Measurements from ENCODE around the gene SCN4A.
A peak's percentile ranks its signal among the peaks of the same experiment; 100 is the strongest.
"Not testable (repeated sequence)": the region's sequence is repeated elsewhere in the genome, so short reads cannot be mapped to it uniquely, and the experiment has no call there.

The SCN4A gene

DNA sequence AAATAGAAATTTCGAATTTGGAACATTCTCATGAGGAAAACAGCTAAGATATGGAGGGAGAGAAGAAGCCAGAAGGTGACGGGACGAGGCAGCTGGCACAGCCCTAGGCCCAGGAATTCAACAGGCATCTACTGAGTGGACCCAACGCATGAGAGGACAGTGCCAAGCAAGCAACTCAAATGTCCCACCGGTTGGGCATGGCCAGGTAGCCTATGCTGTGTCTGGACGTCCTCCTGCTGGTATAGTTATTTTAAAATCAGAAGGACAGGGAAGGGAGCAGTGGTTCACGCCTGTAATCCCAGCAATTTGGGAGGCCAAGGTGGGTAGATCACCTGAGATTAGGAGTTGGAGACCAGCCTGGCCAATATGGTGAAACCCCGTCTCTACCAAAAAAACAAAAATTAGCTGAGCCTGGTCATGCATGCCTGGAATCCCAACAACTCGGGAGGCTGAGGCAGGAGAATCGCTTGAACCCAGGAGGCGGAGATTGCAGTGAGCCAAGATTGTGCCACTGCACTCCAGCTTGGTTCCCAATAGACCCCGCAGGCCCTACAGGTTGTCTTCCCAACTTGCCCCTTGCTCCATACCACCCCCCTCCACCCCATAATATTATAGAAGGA is 56.0 kb downstream of the SCN4A start:
- Histone ChIP-seq H3K4me3 (replicated peaks; ENCODE audit: low read depth, low read length) (no peak overlapping the region), H3K36me3 (ENCODE audit: control insufficient read depth, insufficient read depth, low read length) (no peaks in the 10 kb centered on the region), H3K27me3 (replicated peaks; ENCODE audit: control insufficient read depth, insufficient read depth, low read length) (no peaks in the 10 kb centered on the region)
- no peak for DNase-seq (ENCODE audit: extremely low read depth, insufficient read length)
- TF ChIP-seq, protein P1, sequence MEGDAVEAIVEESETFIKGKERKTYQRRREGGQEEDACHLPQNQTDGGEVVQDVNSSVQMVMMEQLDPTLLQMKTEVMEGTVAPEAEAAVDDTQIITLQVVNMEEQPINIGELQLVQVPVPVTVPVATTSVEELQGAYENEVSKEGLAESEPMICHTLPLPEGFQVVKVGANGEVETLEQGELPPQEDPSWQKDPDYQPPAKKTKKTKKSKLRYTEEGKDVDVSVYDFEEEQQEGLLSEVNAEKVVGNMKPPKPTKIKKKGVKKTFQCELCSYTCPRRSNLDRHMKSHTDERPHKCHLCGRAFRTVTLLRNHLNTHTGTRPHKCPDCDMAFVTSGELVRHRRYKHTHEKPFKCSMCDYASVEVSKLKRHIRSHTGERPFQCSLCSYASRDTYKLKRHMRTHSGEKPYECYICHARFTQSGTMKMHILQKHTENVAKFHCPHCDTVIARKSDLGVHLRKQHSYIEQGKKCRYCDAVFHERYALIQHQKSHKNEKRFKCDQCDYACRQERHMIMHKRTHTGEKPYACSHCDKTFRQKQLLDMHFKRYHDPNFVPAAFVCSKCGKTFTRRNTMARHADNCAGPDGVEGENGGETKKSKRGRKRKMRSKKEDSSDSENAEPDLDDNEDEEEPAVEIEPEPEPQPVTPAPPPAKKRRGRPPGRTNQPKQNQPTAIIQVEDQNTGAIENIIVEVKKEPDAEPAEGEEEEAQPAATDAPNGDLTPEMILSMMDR (IDR thresholded peaks at IDR 0.05; ENCODE audit: insufficient read depth, low read length, poor library complexity, severe bottlenecking): no peak

DNA sequence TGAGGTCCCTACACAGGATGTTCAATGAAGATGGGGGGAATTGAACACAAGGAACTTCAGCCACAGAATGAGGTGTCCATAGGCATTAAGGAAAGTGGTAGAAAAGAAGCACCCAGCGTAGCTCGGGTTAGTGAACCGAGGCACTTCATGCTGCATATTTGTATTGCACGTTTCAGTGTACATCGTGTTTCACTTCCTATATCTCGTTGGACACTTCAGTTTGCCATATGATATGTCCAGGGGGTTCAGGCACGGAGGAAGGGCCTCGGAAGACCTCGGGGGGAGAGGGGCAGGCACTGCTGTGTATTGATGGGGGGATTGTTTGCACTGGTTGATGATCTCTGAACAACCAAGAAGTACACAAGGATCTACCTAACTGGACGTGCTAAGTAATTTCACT is 57.0 kb downstream of the SCN4A start:
- H3K27me3 ChIP-seq (replicated peaks; ENCODE audit: control insufficient read depth, insufficient read depth, low read length); H3K36me3 ChIP-seq (ENCODE audit: control insufficient read depth, insufficient read depth, low read length): not testable (repeated sequence)

DNA sequence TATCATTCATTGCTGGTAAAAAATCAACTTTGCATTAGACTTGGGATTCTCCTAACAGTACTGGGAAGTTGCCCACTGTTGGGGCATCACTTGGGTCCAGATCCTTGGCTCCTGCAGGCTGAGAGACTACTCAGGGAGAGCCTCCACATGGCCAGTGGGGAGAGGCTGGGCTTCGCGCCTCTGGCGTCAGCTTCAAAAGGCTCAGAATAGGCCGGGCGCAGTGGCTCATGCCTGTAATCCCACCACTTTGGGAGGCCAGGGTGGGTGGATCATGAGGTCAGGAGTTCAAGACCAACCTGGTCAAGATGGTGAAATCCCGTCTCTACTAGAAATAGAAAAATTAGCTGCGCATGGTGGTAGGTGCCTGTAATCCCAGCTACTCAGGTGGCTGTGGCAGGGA is 58.2 kb downstream of the SCN4A start:
- DNase-seq (ENCODE audit: extremely low read depth, insufficient read length): no peak
- no peaks in the 10 kb centered on the region; the same call in 1 of the 2 replicates for H3K27me3 ChIP-seq (replicated peaks; ENCODE audit: control insufficient read depth, insufficient read depth, low read length)
- TF ChIP-seq, protein P1 (IDR thresholded peaks at IDR 0.05; ENCODE audit: insufficient read depth, low read length, poor library complexity, severe bottlenecking): no peak
- no peak overlapping the region for H3K4me3 ChIP-seq (replicated peaks; ENCODE audit: low read depth, low read length)
- H3K36me3 ChIP-seq (ENCODE audit: control insufficient read depth, insufficient read depth, low read length): no peaks in the 10 kb centered on the region

More for the DNA sequence above, 57.0 kb downstream of the SCN4A start:
- DNase-seq (ENCODE audit: extremely low read depth, insufficient read length); H3K4me3 ChIP-seq (replicated peaks; ENCODE audit: low read depth, low read length): not testable (repeated sequence)

DNA sequence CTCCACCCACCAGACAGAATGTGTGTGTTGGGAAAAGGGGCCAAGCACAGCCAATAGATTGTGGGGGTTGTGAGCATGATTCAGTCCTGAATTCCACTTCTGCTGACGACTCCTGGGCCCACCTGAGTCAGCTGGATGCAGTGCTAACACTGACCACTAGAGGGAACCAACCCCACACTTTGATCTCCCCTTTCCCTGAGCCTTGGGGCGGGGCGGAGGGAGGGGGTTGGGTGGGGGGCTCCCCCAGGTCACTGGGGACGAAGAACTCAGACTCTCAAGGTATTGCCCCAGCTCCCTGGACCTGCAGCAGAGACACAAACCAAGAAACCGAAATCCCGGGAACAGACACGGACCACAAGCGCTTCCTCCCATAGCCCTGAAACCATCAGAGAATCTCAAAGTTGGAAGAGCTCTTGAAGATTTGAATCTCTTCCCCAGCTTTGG is 61.0 kb downstream of the SCN4A start:
- no peak for DNase-seq (ENCODE audit: extremely low read depth, insufficient read length)
- H3K27me3 ChIP-seq (replicated peaks; ENCODE audit: control insufficient read depth, insufficient read depth, low read length): no peaks in the 10 kb centered on the region; the same call in 1 of the 2 replicates
- no peaks in the 10 kb centered on the region for H3K36me3 ChIP-seq (ENCODE audit: control insufficient read depth, insufficient read depth, low read length)
- TF ChIP-seq, protein P1 (IDR thresholded peaks at IDR 0.05; ENCODE audit: insufficient read depth, low read length, poor library complexity, severe bottlenecking): peak; percentile 67
- H3K4me3 ChIP-seq (replicated peaks; ENCODE audit: low read depth, low read length): no peak overlapping the region

DNA sequence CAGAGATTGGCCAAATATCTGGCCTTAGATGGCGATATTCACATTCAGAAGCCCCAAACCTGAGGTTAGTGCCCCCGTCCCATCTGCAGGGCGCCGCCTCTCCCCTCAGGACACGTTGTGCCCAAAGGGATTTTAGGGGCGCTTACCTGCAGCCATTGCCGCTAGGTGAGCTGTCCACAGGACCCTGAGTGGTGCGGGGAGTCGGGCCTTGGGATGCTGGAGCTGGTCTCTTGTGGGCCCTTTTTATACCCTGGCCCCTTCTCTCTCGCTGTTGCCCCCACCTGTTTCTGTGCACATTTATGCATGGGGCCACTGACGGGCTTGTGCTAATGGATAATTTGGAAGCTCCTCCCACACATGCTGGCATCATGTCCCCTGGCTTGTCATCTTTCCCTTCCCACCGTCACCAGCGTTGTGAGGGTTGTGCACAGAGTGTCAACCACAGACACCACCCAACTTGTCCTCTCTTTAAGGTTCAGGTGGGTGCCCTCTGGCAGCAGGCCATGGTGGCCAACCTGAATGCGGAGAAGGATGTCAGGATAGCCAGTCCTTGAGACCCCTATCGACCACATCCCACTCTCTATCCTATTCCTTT is 61.6 kb downstream of the SCN4A start, which contains the start of gene CSHL1:
TSS of gene CSHL1 (minus strand) at position 218 of the 595 bp plus-strand sequence. CDS start at position 156, 62 bp downstream.
- no peaks in the 10 kb centered on the region; the same call in 1 of the 2 replicates for H3K27me3 ChIP-seq (replicated peaks; ENCODE audit: control insufficient read depth, insufficient read depth, low read length)
- DNase-seq (ENCODE audit: extremely low read depth, insufficient read length): no peak
- TF ChIP-seq, protein P1 (IDR thresholded peaks at IDR 0.05; ENCODE audit: insufficient read depth, low read length, poor library complexity, severe bottlenecking): no peak
- H3K36me3 ChIP-seq (ENCODE audit: control insufficient read depth, insufficient read depth, low read length): no peaks in the 10 kb centered on the region
- no peak within 1 kb of the TSS for H3K4me3 ChIP-seq (replicated peaks; ENCODE audit: low read depth, low read length)

DNA sequence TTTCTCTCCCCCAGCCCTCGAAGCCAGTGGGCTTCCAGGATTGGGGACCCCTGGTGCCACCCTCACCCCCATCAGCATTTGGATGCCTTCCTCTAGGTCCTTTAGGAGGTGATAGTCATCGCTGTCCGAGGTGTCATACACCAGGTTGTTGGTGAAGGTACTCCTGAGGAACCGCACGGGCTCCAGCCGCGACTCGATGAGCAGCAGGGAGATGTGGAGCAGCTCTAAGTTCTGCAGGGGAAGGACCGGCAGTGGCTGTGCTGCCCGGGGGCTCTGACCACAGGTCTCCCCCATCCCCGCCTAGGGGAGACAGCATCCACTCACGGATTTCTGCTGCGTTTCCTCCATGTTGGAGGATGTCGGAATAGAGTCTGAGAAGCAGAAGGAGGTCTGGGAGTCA is 62.6 kb downstream of the SCN4A start:
- Histone ChIP-seq H3K27me3 (replicated peaks; ENCODE audit: control insufficient read depth, insufficient read depth, low read length) (no peaks in the 10 kb centered on the region; the same call in 1 of the 2 replicates), H3K36me3 (ENCODE audit: control insufficient read depth, insufficient read depth, low read length) (no peaks in the 10 kb centered on the region), H3K4me3 (replicated peaks; ENCODE audit: low read depth, low read length) (no peak overlapping the region)
- DNase-seq (ENCODE audit: extremely low read depth, insufficient read length): no peak
- TF ChIP-seq, protein P1 (IDR thresholded peaks at IDR 0.05; ENCODE audit: insufficient read depth, low read length, poor library complexity, severe bottlenecking): no peak

DNA sequence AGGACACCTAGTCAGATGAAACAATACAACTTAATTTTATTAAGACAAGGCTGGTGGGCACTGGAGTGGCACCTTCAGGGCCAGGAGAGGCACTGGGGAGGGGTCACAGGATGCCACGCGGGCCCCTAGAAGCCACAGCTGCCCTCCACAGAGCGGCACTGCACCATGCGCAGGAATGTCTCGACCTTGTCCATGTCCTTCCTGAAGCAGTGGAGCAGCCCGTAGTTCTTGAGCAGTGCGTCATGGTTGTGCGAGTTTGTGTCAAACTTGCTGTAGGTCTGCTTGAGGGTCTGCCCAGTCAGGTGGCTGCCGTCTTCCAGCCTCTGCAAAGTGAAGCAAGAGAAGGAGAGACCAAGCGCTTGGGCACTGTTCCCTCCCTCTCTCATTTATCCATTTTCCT is 63.1 kb downstream of the SCN4A start:
- DNase-seq (ENCODE audit: extremely low read depth, insufficient read length); H3K27me3 ChIP-seq (replicated peaks; ENCODE audit: control insufficient read depth, insufficient read depth, low read length); H3K36me3 ChIP-seq (ENCODE audit: control insufficient read depth, insufficient read depth, low read length); H3K4me3 ChIP-seq (replicated peaks; ENCODE audit: low read depth, low read length): not testable (repeated sequence)
